Trophoblast cell (in vitro differentiated cells and primary cell): Measurements from ENCODE around the gene MAGI2.

Source experiments
- DNase-seq, 2 donors: peaks; one replicate each; pipeline ENCODE4 v3.0.0-alpha.2; 2016
- H2AFZ ChIP-seq: 2 replicates; pipeline ENCODE4 v1.6.1; 2013; ENCODE audit warnings: low read length, moderate library complexity, mild to moderate bottlenecking; ENCODE audit not compliant: insufficient read depth, poor library complexity
- H2AK5ac ChIP-seq: 2 replicates; pipeline ENCODE4 v1.6.1; 2013; ENCODE audit warnings: mild to moderate bottlenecking, low read length
- H2BK120ac ChIP-seq: 2 replicates; pipeline ENCODE4 v1.6.1; 2013; ENCODE audit warnings: low read length, mild to moderate bottlenecking, moderate library complexity; ENCODE audit not compliant: insufficient read depth, poor library complexity
- H2BK12ac ChIP-seq: 2 replicates; pipeline ENCODE4 v1.6.1; 2013; ENCODE audit warnings: mild to moderate bottlenecking, low read length, moderate library complexity
- H2BK5ac ChIP-seq: 2 replicates; pipeline ENCODE4 v1.6.1; 2013; ENCODE audit warnings: low read length, low read depth, moderate library complexity, mild to moderate bottlenecking; ENCODE audit not compliant: poor library complexity
- H3K14ac ChIP-seq: 2 replicates; pipeline ENCODE4 v1.6.1; 2013; ENCODE audit warnings: mild to moderate bottlenecking, low read length
- H3K18ac ChIP-seq: 2 replicates; pipeline ENCODE4 v1.6.1; 2013; ENCODE audit warnings: mild to moderate bottlenecking, low read length
- H3K23ac ChIP-seq: 2 replicates; pipeline ENCODE4 v1.6.1; 2013; ENCODE audit warnings: low read length
- H3K27ac ChIP-seq: 2 replicates; pipeline ENCODE4 v1.5.1; 2013; ENCODE audit warnings: low read depth, mild to moderate bottlenecking, inconsistent platforms, low read length, moderate library complexity
- H3K27me3 ChIP-seq: 2 replicates; pipeline ENCODE4 v1.6.1; 2013; ENCODE audit warnings: inconsistent platforms, mild to moderate bottlenecking, low read length, moderate library complexity; ENCODE audit not compliant: insufficient read depth
- H3K36me3 ChIP-seq, 2 experiments: 1 replicate in 1 of 2; 2 replicates in 1 of 2; pipeline ENCODE4 v1.6.1; 2013; ENCODE audit warnings: low read length in 2 of 2, mild to moderate bottlenecking in 2 of 2, moderate library complexity in 1 of 2; ENCODE audit not compliant: insufficient read depth in 2 of 2, control insufficient read depth in 1 of 2
- H3K4ac ChIP-seq: 2 replicates; pipeline ENCODE4 v1.6.1; 2013; ENCODE audit warnings: low read depth, mild to moderate bottlenecking, low read length, moderate library complexity
- H3K4me1 ChIP-seq, 2 experiments: 1 replicate in 1 of 2; 2 replicates in 1 of 2; pipeline ENCODE4 v1.6.1; 2013; ENCODE audit warnings: low read length in 2 of 2, mild to moderate bottlenecking in 2 of 2, moderate library complexity in 1 of 2; ENCODE audit not compliant: insufficient read depth in 2 of 2, control insufficient read depth in 1 of 2
- H3K4me2 ChIP-seq: 2 replicates; pipeline ENCODE4 v1.6.1; 2013; ENCODE audit warnings: inconsistent platforms, mild to moderate bottlenecking, low read length, moderate library complexity
- H3K4me3 ChIP-seq: 2 replicates; pipeline ENCODE4 v1.5.1; 2013; ENCODE audit warnings: mild to moderate bottlenecking, low read depth, low read length, inconsistent platforms
- H3K79me1 ChIP-seq: one replicate; pipeline ENCODE4 v1.6.1; 2013; ENCODE audit warnings: low read length
- H3K79me2 ChIP-seq: 2 replicates; pipeline ENCODE4 v1.6.1; 2013; ENCODE audit warnings: low read length, mild to moderate bottlenecking; ENCODE audit not compliant: control insufficient read depth, insufficient read depth, poor library complexity
- H3K9ac ChIP-seq: 2 replicates; pipeline ENCODE4 v1.6.1; 2013; ENCODE audit warnings: mild to moderate bottlenecking, low read length
- H3K9me3 ChIP-seq: 2 replicates; pipeline ENCODE4 v1.6.1; 2013; ENCODE audit warnings: low read depth, mild to moderate bottlenecking, control low read depth, inconsistent platforms, low read length; ENCODE audit not compliant: insufficient read depth
- H4K12ac ChIP-seq: 2 replicates; pipeline ENCODE4 v1.6.1; 2013; ENCODE audit warnings: low read depth, mild to moderate bottlenecking, low read length, moderate library complexity
- H4K8ac ChIP-seq: 2 replicates; pipeline ENCODE4 v1.6.1; 2013; ENCODE audit warnings: low read depth, mild to moderate bottlenecking, low read length, moderate library complexity
- H4K91ac ChIP-seq: one replicate; pipeline ENCODE4 v1.6.1; 2013; ENCODE audit warnings: low read depth, mild to moderate bottlenecking, low read length, moderate library complexity
- WGBS: extraction: QIAGEN DNeasy Blood & Tissue Kit; methylation state at CpG from one replicate; pipeline ENCODE4 v1.1.7; 2013; ENCODE audit warnings: missing lambda C conversion rate; ENCODE audit not compliant: insufficient read length, insufficient coverage; ENCODE audit errors: extremely low coverage; 5-methylcytosine and 5-hydroxymethylcytosine counted together

MAGI2 gene

DNA sequence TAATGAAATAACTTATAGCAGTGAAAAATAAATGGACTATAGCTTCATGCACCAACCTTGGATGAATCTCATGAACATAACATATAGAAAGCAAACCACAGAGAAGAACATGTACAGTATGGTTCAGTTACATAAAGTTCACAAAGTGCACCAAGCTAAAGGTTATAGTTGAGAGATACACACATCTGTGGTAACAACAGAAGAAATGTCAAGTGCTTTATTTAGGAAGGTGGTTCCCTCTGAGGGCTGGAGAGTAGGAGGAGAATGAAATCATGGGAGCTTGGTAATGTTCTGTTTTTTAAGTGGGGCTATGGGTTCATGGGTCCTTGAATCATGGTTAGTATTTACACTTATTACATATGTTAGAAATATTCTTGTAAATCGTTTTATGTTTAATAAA is 1331.6 kb downstream of the MAGI2 start:
- Histone ChIP-seq H2BK120ac (no peak overlapping the region), H2AK5ac (no peak overlapping the region), H4K12ac (no peak overlapping the region), H3K14ac (no peak overlapping the region), H2BK12ac (no peak overlapping the region), H3K36me3 (no peaks in the 10 kb centered on the region), H3K4me2 (no peak overlapping the region), H4K8ac (no peak overlapping the region), H4K91ac (no peak overlapping the region), H3K27me3 (no peaks in the 10 kb centered on the region), H3K4me3 (no peak overlapping the region), H3K4me1 (no peaks in the 10 kb centered on the region), H3K79me1 (no peaks in the 10 kb centered on the region), H3K9me3 (no peaks in the 10 kb centered on the region), H3K18ac (no peak overlapping the region), H3K4ac (no peak overlapping the region), H3K9ac (no peak overlapping the region), H3K23ac (no peak overlapping the region), H3K79me2 (no peaks in the 10 kb centered on the region), H2BK5ac (no peak overlapping the region), H3K27ac (no peak overlapping the region), H2AFZ (no peak overlapping the region)
- no CpG with 5 or more reads among the region's 1 CpG for WGBS
- no peak for DNase-seq

DNA sequence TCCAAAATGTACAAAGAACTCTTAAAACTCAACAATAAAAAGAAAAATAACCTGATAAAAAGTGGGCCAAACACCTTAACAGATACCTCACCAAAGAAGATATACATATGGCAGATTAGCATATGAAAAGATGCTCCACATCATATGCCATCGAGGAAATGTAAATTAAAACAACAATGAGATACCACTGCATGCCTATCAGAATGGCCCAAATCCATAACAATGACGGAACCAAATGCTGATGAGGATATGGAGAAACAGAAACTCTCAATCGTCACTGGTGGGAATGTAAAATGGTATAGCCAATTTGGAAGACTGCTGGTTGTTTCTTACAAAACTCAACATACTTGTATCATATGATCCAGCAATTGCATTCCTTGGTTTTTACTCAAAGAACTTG is 1335.0 kb downstream of the MAGI2 start:
- Histone ChIP-seq H3K79me2 (no peaks in the 10 kb centered on the region), H3K4ac (no peak overlapping the region), H3K9ac (no peak overlapping the region), H2AK5ac (no peak overlapping the region), H3K79me1 (no peaks in the 10 kb centered on the region), H4K91ac (no peak overlapping the region), H2BK120ac (no peak overlapping the region), H4K8ac (no peak overlapping the region), H3K4me1 (peaks cover 0 to 6% of the 10 kb centered on the region in 2 experiments), H3K36me3 (no peaks in the 10 kb centered on the region), H3K4me2 (no peak overlapping the region), H3K4me3 (no peak overlapping the region), H2BK12ac (no peak overlapping the region), H3K14ac (no peak overlapping the region), H3K18ac (no peak overlapping the region), H3K23ac (no peak overlapping the region), H4K12ac (no peak overlapping the region), H3K27me3 (no peaks in the 10 kb centered on the region), H2BK5ac (no peak overlapping the region), H3K9me3 (peaks cover 2% of the 10 kb centered on the region), H3K27ac (no peak overlapping the region), H2AFZ (no peak overlapping the region)
- no CpG with 5 or more reads among the region's 3 CpGs for WGBS
- no peak for DNase-seq

DNA sequence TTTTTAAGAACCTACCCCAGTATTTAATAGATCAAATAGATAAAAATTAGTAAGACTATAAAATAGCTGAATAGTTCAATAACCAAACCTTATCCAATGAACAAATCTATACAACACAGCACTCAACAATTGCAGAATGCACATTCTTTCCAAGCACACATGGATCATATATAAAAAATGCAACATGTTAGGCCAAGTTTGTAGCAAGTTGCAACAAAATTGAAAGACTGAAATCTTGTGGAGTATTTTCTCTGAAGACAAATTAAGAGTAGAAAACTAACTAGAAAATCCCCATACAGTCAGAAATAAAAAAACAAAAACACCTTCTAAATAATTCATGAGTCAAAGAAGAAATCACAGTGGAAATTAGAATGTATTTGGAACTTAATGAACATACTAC is 1337.6 kb downstream of the MAGI2 start:
- Histone ChIP-seq H3K36me3 (no peaks in the 10 kb centered on the region), H4K91ac (no peak overlapping the region), H3K4me3 (no peak overlapping the region), H3K79me2 (no peaks in the 10 kb centered on the region), H2AFZ (no peak overlapping the region), H2BK12ac (no peak overlapping the region), H3K9ac (no peak overlapping the region), H3K4me2 (no peak overlapping the region), H3K9me3 (peaks cover 2% of the 10 kb centered on the region), H4K12ac (no peak overlapping the region), H3K4ac (no peak overlapping the region), H3K27me3 (no peaks in the 10 kb centered on the region), H2BK5ac (no peak overlapping the region), H3K4me1 (peaks cover 0 to 6% of the 10 kb centered on the region in 2 experiments), H3K14ac (no peak overlapping the region), H3K18ac (no peak overlapping the region), H3K79me1 (no peaks in the 10 kb centered on the region), H2BK120ac (no peak overlapping the region), H3K27ac (no peak overlapping the region), H2AK5ac (no peak overlapping the region), H3K23ac (no peak overlapping the region), H4K8ac (no peak overlapping the region)
- no peak for DNase-seq

DNA sequence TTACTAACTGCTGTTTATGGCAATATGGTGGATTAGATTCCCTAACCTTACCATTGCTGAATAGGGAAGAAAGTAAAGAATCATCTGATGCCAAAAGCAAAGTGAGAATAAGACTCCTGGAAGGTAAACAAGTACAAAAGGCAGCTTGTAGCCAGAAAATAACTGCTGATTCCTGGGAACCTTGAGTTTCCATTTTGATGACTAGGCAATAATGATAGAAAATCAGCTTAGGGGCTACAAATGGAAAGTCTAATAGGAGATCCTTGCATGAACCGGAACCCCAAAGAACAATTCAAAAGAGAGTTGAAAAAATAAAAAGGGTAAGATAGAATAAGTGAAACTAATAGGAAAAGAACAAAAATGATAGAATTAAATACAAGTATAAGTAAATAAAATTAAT is 1338.5 kb downstream of the MAGI2 start:
- Histone ChIP-seq H3K27ac (no peak overlapping the region), H3K9me3 (peaks cover 2% of the 10 kb centered on the region), H2AFZ (no peak overlapping the region), H4K91ac (no peak overlapping the region), H4K8ac (no peak overlapping the region), H3K4me2 (no peak overlapping the region), H2BK5ac (no peak overlapping the region), H3K23ac (no peak overlapping the region), H3K18ac (no peak overlapping the region), H3K4me3 (no peak overlapping the region), H2AK5ac (no peak overlapping the region), H2BK12ac (no peak overlapping the region), H3K36me3 (no peaks in the 10 kb centered on the region), H3K14ac (no peak overlapping the region), H2BK120ac (no peak overlapping the region), H3K79me2 (no peaks in the 10 kb centered on the region), H3K27me3 (no peaks in the 10 kb centered on the region), H3K4ac (no peak overlapping the region), H3K4me1 (peaks cover 0 to 6% of the 10 kb centered on the region in 2 experiments), H3K79me1 (no peaks in the 10 kb centered on the region), H3K9ac (no peak overlapping the region), H4K12ac (no peak overlapping the region)
- DNase-seq = no peak
- no CpG with 5 or more reads among the region's 1 CpG for WGBS
